LNCAP (cell line): ENCODE results near the gene RND1.

Experiments used
- TF ChIP-seq, protein P1 (sequence below): fragments of 450-650 bp; IDR thresholded peaks from 2 replicates; pipeline ENCODE4 v1.5.1; 2017; ENCODE audit warnings: mild to moderate bottlenecking

The RND1 gene

DNA sequence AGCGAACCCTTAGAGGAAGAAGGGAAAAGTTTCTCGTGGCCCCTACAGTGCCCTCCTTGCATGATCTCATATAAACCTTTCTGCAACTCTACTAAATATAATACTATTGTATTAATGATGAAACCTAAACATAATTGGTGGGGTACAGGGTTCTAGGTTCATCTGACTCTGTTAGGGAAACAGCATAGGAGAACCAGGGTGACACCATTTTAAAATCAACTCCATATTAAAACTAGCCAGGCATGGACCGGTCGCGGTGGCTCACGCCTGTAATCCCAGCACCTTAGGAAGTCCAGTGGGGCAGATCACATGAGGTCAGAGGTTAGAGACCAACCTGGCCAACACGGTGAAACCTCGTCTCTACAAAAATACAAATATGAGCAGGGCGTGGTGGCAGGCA, 15.0 kb upstream of the RND1 start:
- TF ChIP-seq, protein P1, sequence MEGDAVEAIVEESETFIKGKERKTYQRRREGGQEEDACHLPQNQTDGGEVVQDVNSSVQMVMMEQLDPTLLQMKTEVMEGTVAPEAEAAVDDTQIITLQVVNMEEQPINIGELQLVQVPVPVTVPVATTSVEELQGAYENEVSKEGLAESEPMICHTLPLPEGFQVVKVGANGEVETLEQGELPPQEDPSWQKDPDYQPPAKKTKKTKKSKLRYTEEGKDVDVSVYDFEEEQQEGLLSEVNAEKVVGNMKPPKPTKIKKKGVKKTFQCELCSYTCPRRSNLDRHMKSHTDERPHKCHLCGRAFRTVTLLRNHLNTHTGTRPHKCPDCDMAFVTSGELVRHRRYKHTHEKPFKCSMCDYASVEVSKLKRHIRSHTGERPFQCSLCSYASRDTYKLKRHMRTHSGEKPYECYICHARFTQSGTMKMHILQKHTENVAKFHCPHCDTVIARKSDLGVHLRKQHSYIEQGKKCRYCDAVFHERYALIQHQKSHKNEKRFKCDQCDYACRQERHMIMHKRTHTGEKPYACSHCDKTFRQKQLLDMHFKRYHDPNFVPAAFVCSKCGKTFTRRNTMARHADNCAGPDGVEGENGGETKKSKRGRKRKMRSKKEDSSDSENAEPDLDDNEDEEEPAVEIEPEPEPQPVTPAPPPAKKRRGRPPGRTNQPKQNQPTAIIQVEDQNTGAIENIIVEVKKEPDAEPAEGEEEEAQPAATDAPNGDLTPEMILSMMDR: no peak

DNA sequence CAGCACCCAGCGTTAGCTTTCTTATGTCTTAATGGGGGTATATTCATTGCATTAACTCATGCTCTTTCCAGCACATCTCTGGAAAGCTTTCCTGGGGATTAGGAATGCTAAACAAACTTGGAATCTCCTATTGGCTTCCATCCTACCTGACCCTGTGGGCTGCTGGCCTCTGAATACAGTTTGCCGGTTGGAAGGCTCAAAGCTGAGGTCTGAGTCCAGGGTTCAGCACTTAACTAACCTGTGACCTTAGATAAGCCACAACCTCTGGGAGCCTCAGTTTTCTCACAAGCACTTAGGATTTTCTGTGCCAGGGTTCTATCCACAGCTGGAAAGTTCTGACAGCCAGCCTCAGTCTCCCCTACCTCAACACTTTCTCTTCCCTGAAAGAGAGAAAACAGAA, 12.9 kb upstream of the RND1 start:
- TF ChIP-seq, protein P1: no peak

DNA sequence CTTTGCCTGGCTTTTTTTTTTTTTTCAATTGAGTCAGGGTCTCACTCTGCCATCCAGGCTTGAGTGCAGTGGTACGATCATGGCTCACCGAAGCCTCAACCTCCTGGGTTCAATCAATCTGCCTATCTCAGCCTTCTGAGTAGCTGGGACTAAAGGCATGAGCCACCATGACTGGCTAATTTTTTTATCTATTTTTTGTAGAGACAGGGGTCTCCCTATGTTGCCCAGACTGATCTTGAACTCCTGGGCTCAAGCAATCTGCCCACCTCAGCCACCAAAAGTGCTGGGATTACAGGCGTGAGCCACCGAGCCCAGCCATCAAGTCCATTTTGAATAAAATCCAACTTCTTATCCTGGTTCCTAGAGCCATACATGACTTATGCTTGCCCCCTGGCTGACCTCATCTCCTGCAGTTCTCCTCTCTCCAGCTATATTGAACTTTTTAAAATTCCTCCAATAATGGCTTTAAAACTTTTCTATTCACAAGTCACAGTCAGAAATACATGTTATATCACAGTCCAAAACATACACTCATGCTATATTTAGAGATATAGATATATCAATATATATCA, 10.4 kb upstream of the RND1 start:
- TF ChIP-seq, protein P1: no peak

DNA sequence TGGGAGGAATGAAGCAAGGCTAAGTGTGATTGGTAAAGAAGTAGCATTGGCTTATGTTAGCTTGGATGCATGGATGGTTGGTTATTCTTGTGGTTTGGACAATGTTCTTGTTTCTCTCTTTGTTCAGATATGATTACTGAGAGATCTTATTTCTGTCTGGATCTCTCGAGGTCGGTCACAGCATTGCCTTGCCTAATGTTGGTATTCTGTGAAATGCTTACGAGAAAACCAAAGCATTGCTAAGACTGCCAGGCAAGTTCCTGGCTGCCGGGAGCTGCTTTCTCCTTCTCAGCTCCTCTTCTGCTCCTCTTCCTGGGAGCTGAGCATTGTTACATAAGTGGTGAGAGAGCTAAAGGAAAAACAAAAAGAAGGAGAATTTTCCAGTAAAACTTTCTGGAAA, 7.4 kb upstream of the RND1 start:
- TF ChIP-seq, protein P1: no peak

DNA sequence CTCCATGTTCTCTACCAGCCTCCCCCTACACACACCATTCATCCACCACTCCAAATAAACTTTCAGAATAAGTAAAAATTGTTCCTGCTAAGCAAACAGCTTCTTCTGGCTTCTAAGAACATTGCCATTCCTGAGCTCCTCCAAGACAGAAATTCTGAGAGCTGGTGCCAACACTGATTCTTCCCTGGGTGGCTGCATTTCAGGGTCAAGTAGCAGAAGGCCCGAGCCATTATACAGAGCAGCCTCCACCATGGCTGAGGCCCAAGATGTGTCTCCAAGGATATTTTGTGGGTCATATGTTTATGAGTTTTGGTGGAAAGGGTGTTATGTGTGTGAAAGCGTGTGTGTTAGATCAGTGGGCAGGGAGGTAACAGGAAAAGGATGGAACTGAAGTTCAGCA, 3.5 kb upstream of the RND1 start:
- TF ChIP-seq, protein P1: no peak

DNA sequence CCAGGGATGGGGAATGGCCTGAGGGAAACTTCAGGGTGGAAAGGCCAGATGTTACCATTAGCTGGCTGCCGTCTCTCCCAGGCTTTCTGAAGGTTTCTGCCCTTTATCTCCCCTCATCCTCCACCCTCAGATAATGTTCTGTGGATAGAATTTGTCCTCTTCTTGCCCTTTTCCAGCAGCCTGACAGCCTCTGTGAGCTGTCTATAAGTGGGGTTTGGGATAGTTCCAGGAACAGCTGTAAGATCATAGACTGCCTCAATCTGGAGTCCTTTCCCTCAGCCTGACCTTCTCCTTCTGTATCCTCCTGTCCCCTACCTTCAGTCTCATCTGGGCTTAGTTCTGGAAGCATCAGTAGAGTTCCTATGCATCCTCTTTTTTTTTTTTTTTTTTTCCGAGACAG, 2.8 kb upstream of the RND1 start:
- TF ChIP-seq, protein P1: no peak

DNA sequence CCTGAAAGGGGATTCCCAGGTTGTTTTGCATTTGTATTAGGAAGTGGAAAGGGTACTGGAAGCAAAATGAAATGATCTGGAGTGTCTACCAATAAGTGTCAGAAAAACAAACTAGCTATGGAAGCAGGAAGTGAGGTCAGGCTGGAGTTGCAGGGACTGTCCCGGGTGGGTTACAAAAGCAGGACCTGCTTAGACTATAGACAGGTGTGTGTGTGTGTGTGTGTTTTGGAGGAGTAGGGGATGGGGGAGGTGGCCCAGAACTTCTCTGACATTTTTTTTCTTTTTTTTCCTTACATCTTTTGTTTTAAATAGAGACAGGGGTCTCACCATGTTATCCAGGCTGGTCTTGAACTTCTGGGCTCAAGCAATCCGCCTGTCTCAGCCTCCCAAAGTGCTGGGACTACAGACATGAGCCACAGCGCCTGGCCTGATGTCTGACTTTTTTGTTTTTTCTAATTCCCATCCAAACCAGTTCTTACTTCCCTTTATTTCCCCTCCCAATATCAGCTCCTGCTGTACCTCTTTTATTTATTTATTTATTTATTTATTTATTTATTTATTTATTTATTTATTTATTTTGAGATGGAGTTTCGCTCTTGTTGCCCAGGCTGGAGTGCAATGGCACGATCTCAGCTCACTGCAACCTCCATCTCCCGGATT, 512 bp upstream of the RND1 start:
- TF ChIP-seq, protein P1: no peak
